Esophagus squamous epithelium (tissue), 4 donors: Measurements from ENCODE around the gene POGLUT2.

ENCODE experiments used
- POLR2A ChIP-seq, 4 donors: fragments of 450-650 bp; IDR thresholded peaks; one replicate each; pipeline ENCODE4 v1.6.1; 2017; ENCODE audit warnings: antibody characterized with exemption in 4 of 4, mild to moderate bottlenecking in 4 of 4, moderate library complexity in 3 of 4
- TF ChIP-seq, protein P1 (sequence below), 6 experiments: fragments of 450-650 bp in 4 of 6; fragments of 200-600 bp in 2 of 6; sonication (generic) in 2 of 6; IDR thresholded peaks; one replicate each; pipeline ENCODE4 v1.5.1; 2016 to 2019; ENCODE audit warnings: antibody characterized with exemption in 6 of 6, mild to moderate bottlenecking in 4 of 6, moderate library complexity in 4 of 6

DNA sequence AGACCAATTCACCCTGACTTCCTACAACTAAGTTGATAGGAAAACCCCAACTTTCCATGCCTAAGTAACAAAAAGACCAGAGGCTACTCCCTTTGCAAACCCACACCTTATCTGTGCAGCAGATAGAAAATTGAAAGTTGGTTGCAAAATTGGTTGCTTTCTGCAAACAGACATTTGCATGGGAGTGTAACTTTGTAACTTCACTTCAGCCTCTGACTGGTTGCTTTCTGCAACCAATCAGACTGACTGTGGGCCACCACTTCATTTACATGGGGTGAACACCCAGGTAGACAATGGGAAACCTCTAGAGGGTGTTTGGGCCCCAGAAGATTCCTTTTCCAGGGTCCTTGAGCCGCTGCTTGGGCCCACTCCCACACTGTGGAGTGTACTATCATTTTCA, 35.0 kb downstream of the POGLUT2 start:
- TF ChIP-seq, protein P1, sequence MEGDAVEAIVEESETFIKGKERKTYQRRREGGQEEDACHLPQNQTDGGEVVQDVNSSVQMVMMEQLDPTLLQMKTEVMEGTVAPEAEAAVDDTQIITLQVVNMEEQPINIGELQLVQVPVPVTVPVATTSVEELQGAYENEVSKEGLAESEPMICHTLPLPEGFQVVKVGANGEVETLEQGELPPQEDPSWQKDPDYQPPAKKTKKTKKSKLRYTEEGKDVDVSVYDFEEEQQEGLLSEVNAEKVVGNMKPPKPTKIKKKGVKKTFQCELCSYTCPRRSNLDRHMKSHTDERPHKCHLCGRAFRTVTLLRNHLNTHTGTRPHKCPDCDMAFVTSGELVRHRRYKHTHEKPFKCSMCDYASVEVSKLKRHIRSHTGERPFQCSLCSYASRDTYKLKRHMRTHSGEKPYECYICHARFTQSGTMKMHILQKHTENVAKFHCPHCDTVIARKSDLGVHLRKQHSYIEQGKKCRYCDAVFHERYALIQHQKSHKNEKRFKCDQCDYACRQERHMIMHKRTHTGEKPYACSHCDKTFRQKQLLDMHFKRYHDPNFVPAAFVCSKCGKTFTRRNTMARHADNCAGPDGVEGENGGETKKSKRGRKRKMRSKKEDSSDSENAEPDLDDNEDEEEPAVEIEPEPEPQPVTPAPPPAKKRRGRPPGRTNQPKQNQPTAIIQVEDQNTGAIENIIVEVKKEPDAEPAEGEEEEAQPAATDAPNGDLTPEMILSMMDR (IDR thresholded peaks at IDR 0.05) = no peak
- no peak for TF ChIP-seq POLR2A (IDR thresholded peaks at IDR 0.05)
